ENCODE results near the gene HERC3. TPM values are rescaled to one million over a fixed set of nuclear protein-coding genes. Genes with fewer than 3 reads are reported as not detected.

The HERC3 gene
- total and polyA plus RNA-seq, 4 donors = 5.5 to 46.2 (median 21.7) TPM

DNA sequence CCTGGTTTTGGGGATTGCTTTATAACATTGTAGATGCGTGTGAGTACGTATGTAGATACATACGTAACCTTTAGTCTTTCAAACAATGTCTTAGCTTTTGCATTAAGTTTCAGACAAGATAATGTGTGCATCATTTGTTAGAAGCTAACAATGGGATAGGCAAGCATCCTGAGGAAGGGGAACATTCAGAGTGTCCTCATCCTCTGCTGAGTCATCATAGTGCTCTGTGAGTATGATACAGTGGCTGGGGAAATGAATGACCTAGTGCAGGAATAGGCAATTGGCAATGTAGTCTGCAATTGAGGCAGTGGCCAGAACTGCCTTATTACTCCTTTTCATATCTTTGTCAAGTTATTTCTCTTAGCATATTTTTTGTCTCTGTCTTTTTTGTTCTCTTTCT is 98.1 kb downstream of the HERC3 start:
- intact Hi-C loops (cut with DNase I) = no loop called here
- Histone ChIP-seq H3K4me1 (ENCODE audit: control insufficient read depth in 1 of 2, insufficient read depth in 2 of 2, low read length in 2 of 2) (no peaks in the 10 kb centered on the region), H3K4me3 (ENCODE audit: low read length in 2 of 2) (no peak overlapping the region), H3K27ac (ENCODE audit: low read depth in 1 of 2, low read length in 2 of 2) (no peak overlapping the region), H3K9me3 (ENCODE audit: control insufficient read depth, low read length) (no peaks in the 10 kb centered on the region), H3K27me3 (ENCODE audit: control insufficient read depth in 1 of 2, insufficient read depth in 2 of 2, low read length in 1 of 2) (no peaks in the 10 kb centered on the region), H3K36me3 (ENCODE audit: control insufficient read depth in 1 of 2, insufficient read depth in 2 of 2, low read length in 1 of 2) (peaks cover 0 to 2% of the 10 kb centered on the region in 2 donors)
- peak; percentile 89 for ATAC-seq (ENCODE audit: low FRiP score)
- no peak for DNase-seq
- 96 to 97% methylated on average over 3 of the region's 3 CpGs for WGBS, 2 donors

DNA sequence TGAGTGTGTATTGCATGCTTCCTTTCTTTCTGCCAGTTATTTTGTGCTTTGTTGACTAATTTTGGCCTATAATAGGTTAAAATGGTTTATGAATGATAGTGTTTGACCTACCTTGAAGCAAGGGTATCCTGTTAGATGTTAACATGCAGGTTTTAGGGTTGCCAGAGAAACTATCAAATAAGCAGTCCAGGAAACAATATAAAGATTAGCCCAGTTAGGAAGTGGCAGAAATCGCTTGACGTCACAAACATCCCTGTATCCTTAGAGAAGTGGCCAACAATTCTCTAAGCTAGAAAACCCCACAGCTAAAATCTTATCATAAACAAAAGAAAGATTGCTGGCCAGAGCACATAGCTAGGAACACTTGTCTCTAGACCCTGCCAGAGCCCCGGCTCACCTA is 101.5 kb downstream of the HERC3 start:
- Histone ChIP-seq H3K36me3 (ENCODE audit: control insufficient read depth in 1 of 2, insufficient read depth in 2 of 2, low read length in 1 of 2) (no peaks in the 10 kb centered on the region), H3K4me3 (ENCODE audit: low read length in 2 of 2) (no peak overlapping the region), H3K27me3 (ENCODE audit: control insufficient read depth in 1 of 2, insufficient read depth in 2 of 2, low read length in 1 of 2) (no peaks in the 10 kb centered on the region), H3K9me3 (ENCODE audit: control insufficient read depth, low read length) (no peaks in the 10 kb centered on the region), H3K4me1 (ENCODE audit: control insufficient read depth in 1 of 2, insufficient read depth in 2 of 2, low read length in 2 of 2) (no peaks in the 10 kb centered on the region), H3K27ac (ENCODE audit: low read depth in 1 of 2, low read length in 2 of 2) (no peak overlapping the region)
- ATAC-seq (ENCODE audit: low FRiP score) = no peak
- WGBS, 2 donors = 56 to 61% methylated on average over 3 of the region's 3 CpGs
- intact Hi-C loops (cut with DNase I) = no loop called here
- DNase-seq = peak in 1 of 2 donors; percentile 35

DNA sequence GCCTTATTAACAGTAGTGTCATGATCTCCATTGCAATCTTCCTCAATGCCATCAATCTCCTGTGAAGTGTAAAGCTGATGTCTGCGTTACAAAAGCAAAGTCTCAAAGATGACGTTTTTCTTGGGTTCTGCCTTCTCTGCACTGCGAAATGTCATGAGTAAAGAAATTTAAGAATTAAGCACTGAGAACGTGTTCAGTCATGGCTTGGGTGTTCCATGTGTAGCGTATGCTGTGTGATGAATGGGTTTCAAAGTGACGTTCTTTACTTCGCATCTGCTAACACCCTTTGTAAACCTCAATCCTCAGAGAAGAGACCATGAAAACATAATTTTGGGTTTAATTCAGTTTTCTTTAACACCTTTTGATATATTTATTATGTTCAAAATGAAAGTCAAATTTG is 104.3 kb downstream of the HERC3 start:
- DNase-seq (no peak), ATAC-seq (ENCODE audit: low FRiP score) (peak; percentile 45)
- Histone ChIP-seq H3K4me1 (ENCODE audit: control insufficient read depth in 1 of 2, insufficient read depth in 2 of 2, low read length in 2 of 2) (no peaks in the 10 kb centered on the region), H3K4me3 (ENCODE audit: low read length in 2 of 2) (no peak overlapping the region), H3K27me3 (ENCODE audit: control insufficient read depth in 1 of 2, insufficient read depth in 2 of 2, low read length in 1 of 2) (no peaks in the 10 kb centered on the region), H3K27ac (ENCODE audit: low read depth in 1 of 2, low read length in 2 of 2) (no peak overlapping the region), H3K36me3 (ENCODE audit: control insufficient read depth in 1 of 2, insufficient read depth in 2 of 2, low read length in 1 of 2) (no peaks in the 10 kb centered on the region), H3K9me3 (ENCODE audit: control insufficient read depth, low read length) (no peaks in the 10 kb centered on the region)
- 44 to 48% methylated on average over 7 of the region's 7 CpGs for WGBS, 2 donors
- intact Hi-C loops (cut with DNase I) = no loop called here

DNA sequence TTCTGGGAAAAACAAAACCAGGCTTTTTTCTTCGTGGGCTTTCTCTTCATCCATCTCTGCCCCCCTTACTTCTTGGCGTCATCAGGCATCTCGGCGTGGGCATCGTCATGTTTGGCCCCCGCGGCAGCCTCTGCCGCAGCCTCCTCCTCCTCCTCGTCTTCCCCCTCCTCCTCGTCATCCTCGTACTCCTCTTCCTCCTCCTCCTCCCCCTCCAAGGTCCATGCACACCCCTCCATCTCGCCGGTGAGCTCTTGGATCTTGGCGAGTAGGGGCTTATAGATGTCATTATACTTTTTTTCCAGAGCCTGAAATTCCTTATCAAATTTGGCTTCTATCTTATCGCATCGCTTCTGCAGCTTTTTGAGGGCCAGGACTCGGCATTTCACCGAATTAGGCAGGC is 104.9 kb downstream of the HERC3 start:
- peak in 1 of 2 donors; percentile 49 for DNase-seq
- H3K4me3 ChIP-seq (ENCODE audit: low read length in 2 of 2) = peak overlapping the region; percentile 53 to 66
- H3K36me3 ChIP-seq (ENCODE audit: control insufficient read depth in 1 of 2, insufficient read depth in 2 of 2, low read length in 1 of 2) = no peaks in the 10 kb centered on the region
- 49 to 51% methylated on average over 18 of the region's 18 CpGs for WGBS, 2 donors
- H3K4me1 ChIP-seq (ENCODE audit: control insufficient read depth in 1 of 2, insufficient read depth in 2 of 2, low read length in 2 of 2) = no peaks in the 10 kb centered on the region
- peak; percentile 66 for ATAC-seq (ENCODE audit: low FRiP score)
- no peaks in the 10 kb centered on the region for H3K9me3 ChIP-seq (ENCODE audit: control insufficient read depth, low read length)
- intact Hi-C loops (cut with DNase I) = no loop called here
- no peaks in the 10 kb centered on the region for H3K27me3 ChIP-seq (ENCODE audit: control insufficient read depth in 1 of 2, insufficient read depth in 2 of 2, low read length in 1 of 2)
- H3K27ac ChIP-seq (ENCODE audit: low read depth in 1 of 2, low read length in 2 of 2) = peak overlapping the region in 1 of 2 donors; percentile 70

DNA sequence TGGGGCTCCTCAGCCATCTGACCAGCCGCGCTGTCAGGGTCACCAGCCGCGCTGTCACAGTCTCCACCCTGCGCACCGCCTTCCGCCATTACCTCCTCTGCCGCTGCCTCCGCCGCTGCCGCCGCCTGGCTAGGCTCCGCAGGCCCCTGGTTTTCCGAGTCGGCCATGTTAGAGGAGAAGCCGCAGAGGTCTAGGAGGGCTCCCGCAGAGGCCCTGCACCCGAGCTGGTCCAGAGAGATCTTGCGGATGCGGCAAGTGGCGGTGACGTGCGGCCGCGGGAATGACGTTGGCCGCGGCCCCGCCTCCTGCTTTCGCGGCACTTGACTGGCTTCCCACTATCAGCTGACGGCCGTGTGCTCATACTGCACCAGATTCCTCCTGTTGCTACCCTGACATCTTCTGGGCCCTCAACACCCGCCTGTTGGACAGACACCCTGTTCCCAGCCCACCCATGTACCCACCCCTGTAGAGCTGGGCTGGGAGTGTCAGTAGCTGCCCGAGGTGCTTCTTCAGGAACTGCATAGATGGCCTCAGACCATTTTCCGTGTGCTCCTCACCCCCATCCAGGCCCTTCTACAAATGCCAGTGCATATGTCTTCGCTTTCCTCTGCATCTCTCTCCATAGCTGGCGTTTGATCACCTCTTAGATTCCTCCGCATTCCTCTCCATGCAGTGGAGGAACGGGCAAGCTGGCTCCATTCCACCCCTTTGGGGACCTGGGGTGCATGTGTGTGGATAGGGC is 105.5 kb downstream of the HERC3 start, which contains the start of gene NAP1L5:
Gene NAP1L5, minus strand, starts transcription at position 242 of the 742 bp plus-strand sequence. Its CDS starts 75 bp downstream, at position 167.
- Histone ChIP-seq H3K4me1 (ENCODE audit: control insufficient read depth in 1 of 2, insufficient read depth in 2 of 2, low read length in 2 of 2) (no peaks in the 10 kb centered on the region), H3K4me3 (ENCODE audit: low read length in 2 of 2) (peak within 1 kb of the TSS; percentile 53 to 66), H3K36me3 (ENCODE audit: control insufficient read depth in 1 of 2, insufficient read depth in 2 of 2, low read length in 1 of 2) (no peaks in the 10 kb centered on the region), H3K27ac (ENCODE audit: low read depth in 1 of 2, low read length in 2 of 2) (peak within 1 kb of the TSS in 1 of 2 donors; percentile 70), H3K9me3 (ENCODE audit: control insufficient read depth, low read length) (no peaks in the 10 kb centered on the region), H3K27me3 (ENCODE audit: control insufficient read depth in 1 of 2, insufficient read depth in 2 of 2, low read length in 1 of 2) (no peaks in the 10 kb centered on the region)
- DNase-seq (peak; percentile 78 to 88), ATAC-seq (ENCODE audit: low FRiP score) (peak; percentile 91)
- WGBS, 2 donors = 55 to 59% methylated on average over 40 of the region's 40 CpGs
- intact Hi-C loops (cut with DNase I) = no loop called here

DNA sequence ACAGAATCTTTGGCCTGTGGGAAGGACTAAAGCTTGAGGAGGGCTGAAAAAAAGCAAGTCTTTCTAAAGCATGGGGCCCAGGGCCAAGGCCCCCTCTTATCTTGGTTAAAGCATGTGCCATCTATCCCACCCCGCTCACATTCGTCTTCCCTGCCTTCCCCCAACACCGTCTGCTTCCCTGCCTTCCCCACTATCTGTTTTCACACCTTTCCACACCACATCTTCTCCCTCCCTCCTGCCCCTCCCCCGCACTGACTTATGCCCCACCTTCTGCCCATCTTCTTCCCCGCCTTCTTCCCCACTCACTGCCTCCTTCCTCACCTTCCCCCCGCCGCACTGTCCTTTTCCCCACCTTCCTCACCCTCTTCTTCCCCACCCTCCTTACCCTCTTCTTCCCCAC is 106.2 kb downstream of the HERC3 start:
- Histone ChIP-seq H3K4me1 (ENCODE audit: control insufficient read depth in 1 of 2, insufficient read depth in 2 of 2, low read length in 2 of 2) (no peaks in the 10 kb centered on the region), H3K27ac (ENCODE audit: low read depth in 1 of 2, low read length in 2 of 2) (no peak overlapping the region), H3K4me3 (ENCODE audit: low read length in 2 of 2) (no peak overlapping the region), H3K9me3 (ENCODE audit: control insufficient read depth, low read length) (no peaks in the 10 kb centered on the region), H3K36me3 (ENCODE audit: control insufficient read depth in 1 of 2, insufficient read depth in 2 of 2, low read length in 1 of 2) (no peaks in the 10 kb centered on the region), H3K27me3 (ENCODE audit: control insufficient read depth in 1 of 2, insufficient read depth in 2 of 2, low read length in 1 of 2) (no peaks in the 10 kb centered on the region)
- 96 to 97% methylated on average over 7 of the region's 7 CpGs for WGBS, 2 donors
- ATAC-seq (ENCODE audit: low FRiP score) (no peak), DNase-seq (no peak)
- intact Hi-C loops (cut with DNase I) = no loop called here

DNA sequence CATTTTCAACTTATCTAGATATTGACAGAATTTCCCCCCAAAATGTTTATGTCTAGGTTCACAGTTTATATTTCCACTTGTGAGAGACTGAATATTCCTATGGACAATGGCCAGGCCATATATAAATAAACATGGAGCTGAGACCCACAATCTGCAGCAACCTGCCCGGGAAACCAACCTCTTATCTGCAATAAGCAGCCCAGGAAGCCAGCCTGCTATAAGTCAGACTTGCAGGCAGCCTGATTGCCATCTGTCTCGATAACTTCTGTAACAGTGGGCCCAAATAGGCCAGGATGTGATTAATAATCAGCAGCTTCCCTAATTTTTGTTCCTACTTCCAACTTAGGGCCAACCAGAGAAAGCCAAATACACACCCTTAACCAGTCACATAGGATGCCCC is 110.5 kb downstream of the HERC3 start:
- whole genome bisulfite sequencing, 2 donors = 51 to 57% methylated on average over 2 of the region's 2 CpGs
- no peak for ATAC-seq (ENCODE audit: low FRiP score)
- Histone ChIP-seq H3K9me3 (ENCODE audit: control insufficient read depth, low read length) (no peaks in the 10 kb centered on the region), H3K27ac (ENCODE audit: low read depth in 1 of 2, low read length in 2 of 2) (peak overlapping the region in 1 of 2 donors; percentile 40), H3K27me3 (ENCODE audit: control insufficient read depth in 1 of 2, insufficient read depth in 2 of 2, low read length in 1 of 2) (no peaks in the 10 kb centered on the region), H3K4me1 (ENCODE audit: control insufficient read depth in 1 of 2, insufficient read depth in 2 of 2, low read length in 2 of 2) (peaks cover 0 to 3% of the 10 kb centered on the region in 2 donors), H3K36me3 (ENCODE audit: control insufficient read depth in 1 of 2, insufficient read depth in 2 of 2, low read length in 1 of 2) (no peaks in the 10 kb centered on the region), H3K4me3 (ENCODE audit: low read length in 2 of 2) (no peak overlapping the region)
- DNase-seq = no peak
- intact Hi-C loops (cut with DNase I) = no loop called here

DNA sequence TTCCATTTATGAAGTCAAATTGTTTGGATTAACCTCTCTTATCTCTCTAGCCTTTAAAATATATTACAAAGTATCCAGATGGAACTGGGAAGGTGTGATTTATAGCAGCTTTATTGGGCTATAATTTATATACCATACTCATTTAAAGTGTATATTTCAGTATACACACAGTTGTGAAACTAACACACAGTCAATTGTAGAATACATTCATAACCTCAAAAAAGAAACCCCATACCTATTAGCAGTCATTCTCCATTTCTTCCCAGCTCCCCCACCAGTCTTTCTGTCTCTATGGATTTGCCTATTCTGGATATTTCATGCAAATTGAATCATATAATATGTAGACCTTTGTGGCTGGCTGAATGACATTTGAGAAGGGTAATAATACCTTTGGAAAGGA is 112.9 kb downstream of the HERC3 start:
- H3K27ac ChIP-seq (ENCODE audit: low read depth in 1 of 2, low read length in 2 of 2) = no peak overlapping the region
- intact Hi-C loops (cut with DNase I) = loop anchor here (5.0 kb wide), 3 partner anchors 87 to 317 kb away; no protein-coding TSS in a partner anchor

More for the DNA sequence above, 112.9 kb downstream of the HERC3 start:
- ATAC-seq (ENCODE audit: low FRiP score) = no peak
- Histone ChIP-seq H3K9me3 (ENCODE audit: control insufficient read depth, low read length) (no peaks in the 10 kb centered on the region), H3K27me3 (ENCODE audit: control insufficient read depth in 1 of 2, insufficient read depth in 2 of 2, low read length in 1 of 2) (no peaks in the 10 kb centered on the region), H3K4me3 (ENCODE audit: low read length in 2 of 2) (no peak overlapping the region), H3K36me3 (ENCODE audit: control insufficient read depth in 1 of 2, insufficient read depth in 2 of 2, low read length in 1 of 2) (no peaks in the 10 kb centered on the region), H3K4me1 (ENCODE audit: control insufficient read depth in 1 of 2, insufficient read depth in 2 of 2, low read length in 2 of 2) (peaks cover 0 to 3% of the 10 kb centered on the region in 2 donors)
- DNase-seq = no peak

Data from aorta (tissue), 5 donors.